GM19025 (cell line): ENCODE data around the gene DCDC2B.
"Not testable (repeated sequence)": the region's sequence is repeated elsewhere in the genome, so short reads cannot be mapped to it uniquely, and the experiment has no call there.

Experiments
- ATAC-seq: cut with Tn5 transposase; IDR thresholded peaks from one replicate; pipeline ENCODE4 v1.9.1; 2021; ENCODE audit warnings: mild to moderate bottlenecking, low read depth, moderate library complexity; ENCODE audit not compliant: unreplicated experiment

Gene DCDC2B

GRCh38 chr1:32208891-32209328 is at the start of gene DCDC2B:
Gene DCDC2B (plus strand): TSS chr1:32209089. CDS start chr1:32209094, 5 bp downstream.
- ATAC-seq = no peak

- ATAC-seq = no peak
These were observed 49.7 kb upstream of the DCDC2B start for GRCh38 chr1:32159189-32159588.

- no peak for ATAC-seq
These were observed 45.5 kb upstream of the DCDC2B start for GRCh38 chr1:32163405-32163804.

- not testable (repeated sequence) for ATAC-seq
These were observed 43.3 kb upstream of the DCDC2B start for GRCh38 chr1:32165633-32166032.

GRCh38 chr1:32170991-32171390 is 37.9 kb upstream of the DCDC2B start:
- ATAC-seq = no peak

- no peak for ATAC-seq
These were observed 36.2 kb upstream of the DCDC2B start for GRCh38 chr1:32172621-32173245.

GRCh38 chr1:32178380-32179192 is 30.3 kb upstream of the DCDC2B start:
- ATAC-seq = no peak

GRCh38 chr1:32179193-32179442 is 29.8 kb upstream of the DCDC2B start:
- ATAC-seq = no peak

- ATAC-seq = peak; percentile 81
These were observed 29.3 kb upstream of the DCDC2B start, which contains the start of gene TXLNA for GRCh38 chr1:32179443-32180185. Gene TXLNA (plus strand): TSS chr1:32179675. CDS start chr1:32180346, 671 bp downstream.

- ATAC-seq = peak; percentile 13
These were observed 28.5 kb upstream of the DCDC2B start for GRCh38 chr1:32180186-32181060.

- ATAC-seq = no peak
These were observed 27.8 kb upstream of the DCDC2B start for GRCh38 chr1:32181065-32181464.

GRCh38 chr1:32181563-32181962 is 27.3 kb upstream of the DCDC2B start:
- no peak for ATAC-seq

- ATAC-seq = no peak
These were observed 26.8 kb upstream of the DCDC2B start for GRCh38 chr1:32182060-32182459.

- no peak for ATAC-seq
These were observed 24.2 kb upstream of the DCDC2B start for GRCh38 chr1:32184650-32185049.

GRCh38 chr1:32186077-32186476 is 22.8 kb upstream of the DCDC2B start:
- ATAC-seq = no peak

- ATAC-seq = no peak
These were observed 22.4 kb upstream of the DCDC2B start for GRCh38 chr1:32186491-32186890.

GRCh38 chr1:32187850-32188249 is 21.0 kb upstream of the DCDC2B start:
- ATAC-seq = no peak

GRCh38 chr1:32192220-32192948 is 16.5 kb upstream of the DCDC2B start:
- ATAC-seq = no peak

GRCh38 chr1:32194984-32195383 is 13.9 kb upstream of the DCDC2B start:
- ATAC-seq = no peak

GRCh38 chr1:32195531-32195930 is 13.4 kb upstream of the DCDC2B start:
- ATAC-seq = no peak
